HEK293 (cell line): ENCODE measurements around the gene CDR2L.
A peak's percentile ranks its signal among the peaks of the same experiment; 100 is the strongest.

Experiments used
- BCL11A ChIP-seq: fragments of 450-650 bp; formaldehyde crosslinking; IDR thresholded peaks from 2 replicates; pipeline ENCODE4 v1.5.1; 2016; ENCODE audit warnings: low read depth, missing biosample characterization, missing genetic modification characterization
- ELK4 ChIP-seq: IDR thresholded peaks from 2 replicates; pipeline ENCODE4 v1.6.1; 2011; ENCODE audit warnings: mild to moderate bottlenecking, low read depth, low read length, borderline replicate concordance
- INSM2 ChIP-seq: fragments of 450-650 bp; formaldehyde crosslinking; IDR thresholded peaks from 2 replicates; pipeline ENCODE4 v1.5.1; 2016; ENCODE audit warnings: missing biosample characterization, missing genetic modification characterization
- OSR2 ChIP-seq: fragments of 450-650 bp; formaldehyde crosslinking; IDR thresholded peaks from 2 replicates; pipeline ENCODE4 v1.5.1; 2016; ENCODE audit warnings: missing biosample characterization, missing genetic modification characterization
- PRDM10 ChIP-seq: fragments of 450-650 bp; formaldehyde crosslinking; IDR thresholded peaks from 2 replicates; pipeline ENCODE4 v1.5.1; 2016; ENCODE audit warnings: missing biosample characterization, missing genetic modification characterization
- PRDM6 ChIP-seq: fragments of 450-650 bp; formaldehyde crosslinking; IDR thresholded peaks from 2 replicates; pipeline ENCODE4 v1.5.1; 2017; ENCODE audit warnings: missing biosample characterization, missing genetic modification characterization
- ZBTB10 ChIP-seq: fragments of 450-650 bp; formaldehyde crosslinking; IDR thresholded peaks from 2 replicates; pipeline ENCODE4 v1.5.1; 2016; ENCODE audit warnings: missing biosample characterization, missing genetic modification characterization
- ZBTB17 ChIP-seq: fragments of 450-650 bp; formaldehyde crosslinking; IDR thresholded peaks from 2 replicates; pipeline ENCODE4 v1.5.1; 2016; ENCODE audit warnings: missing biosample characterization, missing genetic modification characterization
- ZIC2 ChIP-seq: fragments of 450-650 bp; formaldehyde crosslinking; IDR thresholded peaks from 2 replicates; pipeline ENCODE4 v1.5.1; 2016; ENCODE audit warnings: missing biosample characterization, missing genetic modification characterization
- ZNF112 ChIP-seq: fragments of 450-650 bp; formaldehyde crosslinking; IDR thresholded peaks from 2 replicates; pipeline ENCODE4 v1.5.0; 2017; ENCODE audit warnings: missing biosample characterization, missing genetic modification characterization
- ZNF121 ChIP-seq: fragments of 450-650 bp; formaldehyde crosslinking; IDR thresholded peaks from 2 replicates; pipeline ENCODE4 v1.5.1; 2016; ENCODE audit warnings: missing biosample characterization, missing genetic modification characterization
- ZNF155 ChIP-seq: fragments of 450-650 bp; formaldehyde crosslinking; IDR thresholded peaks from 2 replicates; pipeline ENCODE4 v1.5.1; 2016; ENCODE audit warnings: missing biosample characterization, missing genetic modification characterization
- ZNF2 ChIP-seq: fragments of 450-650 bp; formaldehyde crosslinking; IDR thresholded peaks from 2 replicates; pipeline ENCODE4 v1.5.1; 2016; ENCODE audit warnings: missing biosample characterization, missing genetic modification characterization
- ZNF274 ChIP-seq, 2 experiments: fragments of 200-500 bp in 1 of 2; fragments of 450-650 bp in 1 of 2; sonication (Bioruptor generic) in 1 of 2; formaldehyde crosslinking in 1 of 2; IDR thresholded peaks; 2 replicates each; pipeline versions ENCODE4 v1.5.1 to v1.6.1; 2014 to 2016; ENCODE audit warnings: borderline replicate concordance in 1 of 2, inconsistent platforms in 1 of 2, low read length in 1 of 2, missing biosample characterization in 1 of 2, missing genetic modification characterization in 1 of 2
- ZNF335 ChIP-seq: fragments of 450-650 bp; formaldehyde crosslinking; conservative IDR thresholded peaks from 2 replicates; pipeline ENCODE4 v1.5.1; 2016; ENCODE audit warnings: missing biosample characterization, missing genetic modification characterization
- ZNF433 ChIP-seq: fragments of 450-650 bp; formaldehyde crosslinking; IDR thresholded peaks from 2 replicates; pipeline ENCODE4 v1.5.1; 2016; ENCODE audit warnings: missing biosample characterization, missing genetic modification characterization, low read depth
- ZNF48 ChIP-seq: fragments of 450-650 bp; formaldehyde crosslinking; IDR thresholded peaks from 2 replicates; pipeline ENCODE4 v1.5.1; 2016; ENCODE audit warnings: missing biosample characterization, missing genetic modification characterization
- ZNF560 ChIP-seq: fragments of 450-650 bp; formaldehyde crosslinking; IDR thresholded peaks from 2 replicates; pipeline ENCODE4 v1.5.1; 2017; ENCODE audit warnings: missing biosample characterization, missing genetic modification characterization, borderline replicate concordance
- ZNF626 ChIP-seq: fragments of 450-650 bp; sonication (Bioruptor Pico); formaldehyde crosslinking; IDR thresholded peaks from 2 replicates; pipeline ENCODE4 v1.5.1; 2018; ENCODE audit warnings: missing biosample characterization, missing genetic modification characterization, inconsistent platforms
- ZNF639 ChIP-seq: fragments of 450-650 bp; formaldehyde crosslinking; IDR thresholded peaks from 2 replicates; pipeline ENCODE4 v1.5.1; 2016; ENCODE audit warnings: missing biosample characterization, missing genetic modification characterization
- ZNF664 ChIP-seq: fragments of 450-650 bp; formaldehyde crosslinking; IDR thresholded peaks from 2 replicates; pipeline ENCODE4 v1.5.1; 2016; ENCODE audit warnings: missing biosample characterization, missing genetic modification characterization
- ZNF670 ChIP-seq: fragments of 450-650 bp; formaldehyde crosslinking; IDR thresholded peaks from 2 replicates; pipeline ENCODE4 v1.5.1; 2016; ENCODE audit warnings: missing biosample characterization, missing genetic modification characterization, low read depth
- ZNF776 ChIP-seq: fragments of 450-650 bp; formaldehyde crosslinking; IDR thresholded peaks from 2 replicates; pipeline ENCODE4 v1.5.0; 2017; ENCODE audit warnings: missing biosample characterization, missing genetic modification characterization, borderline replicate concordance
- ZNF792 ChIP-seq: fragments of 450-650 bp; formaldehyde crosslinking; IDR thresholded peaks from 2 replicates; pipeline ENCODE4 v1.5.1; 2016; ENCODE audit warnings: missing biosample characterization, missing genetic modification characterization
- ZSCAN5A ChIP-seq: fragments of 450-650 bp; formaldehyde crosslinking; IDR thresholded peaks from 2 replicates; pipeline ENCODE4 v1.5.1; 2016; ENCODE audit warnings: missing biosample characterization, missing genetic modification characterization

The CDR2L gene

GRCh38 chr17:75009139-75009724 lies 21.8 kb downstream of the CDR2L start (continued):
- TF ChIP-seq ZBTB10 (tag by site-specific recombination) (no peak), ZNF121 (tag by site-specific recombination) (no peak), ZNF670 (tag by site-specific recombination) (no peak), ZBTB17 (tag by site-specific recombination) (0 out of 2 replicates have a peak, but pooled peaks have one; percentile 11), ZNF335 (tag by site-specific recombination) (no peak), PRDM6 (tag by site-specific recombination) (peak; percentile 99), ELK4 (no peak), ZNF776 (tag by site-specific recombination) (no peak), INSM2 (no peak; the same call in 1 of the 2 replicates), ZNF560 (tag by site-specific recombination) (no peak), ZNF792 (tag by site-specific recombination) (no peak), ZIC2 (tag by site-specific recombination) (peak; percentile 71), BCL11A (tag by site-specific recombination) (peak; percentile 53; the same call in 1 of the 2 replicates), ZNF48 (tag by site-specific recombination) (no peak), ZNF626 (tag by site-specific recombination) (no peak), ZNF433 (tag by site-specific recombination) (no peak), OSR2 (tag by site-specific recombination) (peak; percentile 82), ZSCAN5A (tag by site-specific recombination) (no peak), ZNF2 (tag by site-specific recombination) (no peak), ZNF664 (peak; percentile 39; the same call in 1 of the 2 replicates), ZNF639 (tag by site-specific recombination) (no peak), ZNF112 (tag by site-specific recombination) (no peak), PRDM10 (tag by site-specific recombination) (no peak), ZNF155 (tag by site-specific recombination) (no peak), ZNF274 (IDR thresholded peaks at IDR 0.05; ENCODE audit: low read length) (no peak), ZNF274 (tag by site-specific recombination; IDR thresholded peaks at IDR 0.05; ENCODE audit: borderline replicate concordance) (no peak)
